GM12873 (cell line): ENCODE data around the gene RHBDL3.

Experiments
- CTCF ChIP-seq: IDR thresholded peaks from 2 replicates; pipeline ENCODE4 v1.5.1; 2012; ENCODE audit warnings: low read depth, mild to moderate bottlenecking, moderate library complexity, low read length, control low read depth; ENCODE audit not compliant: insufficient read depth; ENCODE audit errors: missing control alignments

RHBDL3 gene

DNA sequence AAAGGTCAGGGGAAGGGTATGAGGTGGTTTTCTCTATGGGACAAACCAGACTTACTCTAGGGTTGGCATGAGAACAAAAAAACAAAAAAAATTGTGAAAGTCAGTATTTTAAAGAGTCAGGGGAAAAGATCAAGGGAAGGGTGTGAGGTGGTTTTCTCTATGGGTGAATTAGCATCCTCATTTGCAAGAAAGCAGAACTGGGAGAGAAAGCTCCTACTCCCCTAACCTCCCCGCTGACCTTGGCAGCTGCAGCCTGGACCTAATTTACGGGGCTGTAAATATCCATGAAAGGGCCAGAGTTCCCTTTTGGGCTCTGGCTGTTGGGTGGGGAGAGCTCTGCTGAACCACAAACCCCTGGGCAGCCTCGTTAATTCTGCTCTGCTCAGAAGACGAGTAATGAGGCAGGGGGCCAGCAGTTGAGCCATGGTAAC, 10.6 kb downstream of the RHBDL3 start:
- no peak for TF ChIP-seq CTCF

DNA sequence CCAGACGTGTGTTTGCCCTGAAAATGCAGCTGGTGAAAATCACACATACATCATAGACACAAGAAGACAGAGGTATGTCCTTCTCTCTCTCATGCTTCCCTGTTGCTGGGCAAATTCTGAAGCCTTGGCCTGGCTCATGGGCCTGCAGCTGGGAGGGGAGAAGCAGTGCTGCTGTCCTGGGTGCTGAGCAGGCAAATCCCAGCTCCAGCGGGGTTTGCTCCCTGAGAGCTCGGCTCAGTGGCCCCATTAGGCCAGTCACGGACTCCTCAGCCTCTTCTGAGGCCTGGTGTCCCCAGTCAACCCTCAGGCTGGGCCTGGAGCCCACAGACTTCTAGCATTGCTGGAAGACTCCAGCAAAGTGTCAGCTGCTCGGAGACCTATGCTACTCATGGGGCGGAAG, 11.7 kb downstream of the RHBDL3 start:
- TF ChIP-seq CTCF: no peak

- no peak for TF ChIP-seq CTCF
These were observed 13.2 kb downstream of the RHBDL3 start for GRCh38 chr17:32278815-32279214.

DNA sequence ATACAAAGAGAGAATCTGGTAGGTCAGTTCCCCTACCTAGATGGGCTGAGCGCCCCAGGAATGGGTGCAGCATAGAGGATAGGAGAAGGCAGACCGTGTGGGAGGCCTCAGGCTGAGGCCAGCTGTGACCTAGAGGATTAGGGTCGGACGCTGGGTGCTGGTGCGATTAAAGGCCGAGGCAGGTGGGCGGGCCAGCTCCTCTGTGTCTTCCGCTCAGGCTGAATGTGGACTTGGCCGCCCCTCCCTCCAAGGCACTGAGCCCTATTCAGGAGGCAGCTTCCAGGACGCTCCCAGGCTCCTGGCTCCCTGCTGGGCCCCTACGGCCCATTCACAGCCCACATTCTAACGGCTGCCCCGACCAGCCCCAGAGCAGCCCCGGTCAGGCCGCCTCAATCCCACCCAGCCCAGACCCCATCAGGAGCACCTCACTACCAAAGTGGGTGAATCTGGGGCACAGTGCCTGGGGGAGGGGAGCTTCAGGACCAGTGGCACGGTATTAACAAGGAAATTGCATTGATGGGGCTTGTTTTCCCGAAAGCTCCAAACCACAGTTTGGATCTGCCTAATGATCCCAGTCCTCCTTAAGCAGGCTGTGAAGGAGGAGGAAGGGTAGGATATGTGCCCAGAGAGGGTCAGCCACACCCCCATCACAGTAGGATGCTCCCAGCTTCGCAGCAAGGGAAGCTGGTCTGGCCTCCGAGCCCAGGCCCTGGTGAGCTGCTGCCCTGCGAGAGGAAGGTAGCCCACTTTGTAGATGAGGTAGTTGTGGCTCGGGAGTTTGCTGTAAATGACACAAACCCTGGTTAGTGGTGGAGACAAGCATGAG, 14.5 kb downstream of the RHBDL3 start:
- no peak for TF ChIP-seq CTCF

DNA sequence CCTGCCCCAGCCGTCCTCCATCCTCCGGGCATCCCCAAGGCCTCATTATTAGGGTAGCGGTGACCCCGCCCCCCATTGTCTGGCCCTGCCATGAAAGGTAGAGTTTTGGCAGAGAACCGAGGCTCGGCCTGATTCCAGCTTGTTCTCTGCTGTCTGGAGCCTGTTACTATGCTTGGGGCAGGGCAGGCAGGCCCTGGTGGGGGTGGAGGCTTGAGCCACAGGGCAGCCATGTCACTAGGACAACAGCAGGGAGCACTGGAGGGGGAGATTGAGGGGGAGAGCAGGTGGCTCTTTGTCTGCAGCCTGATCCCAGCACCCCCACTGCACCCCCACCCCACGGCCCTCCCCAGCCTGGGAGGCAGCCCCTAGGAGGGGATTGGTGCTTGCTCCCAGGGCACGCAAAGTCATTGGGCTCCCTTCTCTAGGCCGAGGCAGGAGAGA, 15.4 kb downstream of the RHBDL3 start:
- no peak for TF ChIP-seq CTCF

GRCh38 chr17:32283745-32284201, 18.1 kb downstream of the RHBDL3 start:
- TF ChIP-seq CTCF: no peak

DNA sequence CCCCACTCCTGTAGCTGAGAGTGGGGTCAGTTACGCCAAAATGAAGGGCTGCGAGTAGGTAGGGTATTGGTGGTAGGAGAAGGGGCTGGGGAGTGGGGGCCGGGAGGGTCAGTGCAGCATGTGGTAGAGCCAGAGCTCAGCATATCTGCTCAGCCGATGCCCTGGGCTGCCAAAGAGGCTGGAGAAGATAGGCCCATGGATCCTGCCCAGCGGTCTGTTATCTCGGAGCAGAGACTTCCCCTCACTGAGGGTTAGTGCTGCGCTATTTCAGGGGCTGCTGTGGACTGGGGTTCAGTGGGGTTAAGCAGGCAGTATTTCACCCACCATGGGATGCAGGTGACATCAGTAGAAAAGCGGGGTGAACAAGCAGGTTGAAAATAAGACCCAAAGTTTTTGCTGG, 19.7 kb downstream of the RHBDL3 start:
- no peak for TF ChIP-seq CTCF
